T1000 (cell line): ENCODE results near the gene ALPK1.
"Not testable (repeated sequence)": the region's sequence is repeated elsewhere in the genome, so short reads cannot be mapped to it uniquely, and the experiment has no call there.

Experiments
- DNase-seq: peaks from one replicate; lab custom pipeline; 2025; ENCODE audit warnings: mixed read lengths; lab: John Stamatoyannopoulos, UW

ALPK1 gene

DNA sequence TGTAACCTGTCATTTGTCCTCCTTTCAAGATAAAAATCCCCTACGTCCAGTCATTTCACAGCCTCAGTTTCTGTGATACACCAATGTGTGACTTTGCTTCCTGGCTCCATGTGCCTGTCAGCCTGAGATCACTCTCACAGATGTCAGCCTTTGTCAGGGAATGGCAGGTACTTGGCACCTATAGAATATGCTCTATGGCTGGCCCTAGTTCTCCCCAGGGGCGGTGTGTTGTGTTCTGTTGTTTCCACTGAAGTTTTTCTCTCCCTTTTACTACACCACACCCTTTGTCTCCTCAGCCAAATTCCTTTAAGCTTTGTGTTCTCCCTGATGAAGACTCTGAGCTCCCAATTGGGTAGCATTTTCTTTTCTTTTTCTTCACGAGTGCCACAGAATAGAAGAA is 81.7 kb downstream of the ALPK1 start:
- DNase-seq: no peak

DNA sequence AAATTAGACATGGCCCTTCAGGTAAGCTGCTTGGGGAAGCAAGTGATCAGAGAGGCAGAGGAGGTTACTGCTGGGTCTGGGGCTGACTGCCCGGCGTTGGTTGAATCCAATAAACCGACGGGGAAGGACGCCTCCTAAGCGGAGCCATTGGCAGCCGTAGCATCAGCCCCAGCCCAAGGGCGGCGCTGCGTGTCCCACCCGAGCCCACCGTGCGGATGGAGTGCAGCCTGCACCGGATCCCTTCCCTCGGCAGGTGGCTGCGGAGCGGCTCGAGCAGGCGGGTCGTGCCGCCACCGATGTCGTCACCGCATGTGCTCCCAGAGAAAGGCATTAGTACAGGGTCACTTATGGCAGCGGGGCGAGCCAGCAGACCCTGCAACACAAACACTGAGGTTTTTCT is 82.1 kb downstream of the ALPK1 start:
- no peak for DNase-seq

DNA sequence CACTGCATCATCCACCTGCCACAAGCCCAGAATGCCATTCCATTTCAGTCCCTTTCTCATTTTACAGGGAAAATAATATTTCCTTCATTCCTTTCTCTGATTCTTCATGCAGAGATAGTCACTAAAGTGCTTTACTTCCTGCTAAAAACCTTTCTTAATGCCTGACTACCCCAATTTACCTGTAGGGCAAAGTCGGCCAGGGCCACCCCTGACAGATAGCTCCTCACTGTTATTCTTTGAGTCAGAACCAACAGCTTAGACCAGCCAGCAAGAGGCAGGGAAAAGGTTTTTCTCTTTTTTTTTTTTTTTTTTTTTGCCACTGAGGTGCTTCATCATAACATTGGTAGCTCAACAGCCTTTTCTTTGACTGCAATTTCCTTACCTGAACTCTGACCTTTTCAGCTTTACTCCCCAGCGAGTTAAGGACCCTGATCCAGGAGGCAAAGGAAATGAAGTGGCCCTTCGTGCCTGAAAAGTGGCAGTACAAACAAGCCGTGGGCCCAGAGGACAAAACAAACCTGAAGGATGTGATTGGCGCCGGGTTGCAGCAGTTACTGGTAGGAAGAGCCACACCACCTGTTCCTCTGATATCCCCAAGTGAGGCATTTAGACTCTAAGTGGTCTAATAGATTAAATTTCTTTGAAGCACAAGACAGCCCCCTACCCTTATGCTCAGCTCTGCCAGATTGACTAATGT is 85.0 kb downstream of the ALPK1 start:
- no peak for DNase-seq

DNA sequence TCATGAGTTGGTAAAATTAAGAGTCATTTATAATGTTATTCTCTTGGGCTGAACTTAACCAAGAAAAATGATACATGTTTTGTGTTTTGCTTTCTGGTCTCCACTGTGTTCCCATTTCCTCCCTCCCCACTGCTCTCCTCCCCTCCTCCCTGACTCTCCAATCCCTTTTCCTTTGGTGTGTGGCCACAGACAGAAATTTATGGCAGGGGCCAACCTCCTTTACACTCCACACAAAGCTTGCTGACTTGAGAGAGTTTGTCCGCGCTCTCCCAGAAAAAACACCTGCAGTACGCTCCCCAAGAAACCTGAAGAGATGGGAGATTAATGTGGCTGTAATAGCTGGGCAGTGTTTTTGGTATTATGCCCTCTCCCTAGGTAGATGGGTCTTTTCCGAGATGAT is 88.9 kb downstream of the ALPK1 start:
- no peak for DNase-seq

DNA sequence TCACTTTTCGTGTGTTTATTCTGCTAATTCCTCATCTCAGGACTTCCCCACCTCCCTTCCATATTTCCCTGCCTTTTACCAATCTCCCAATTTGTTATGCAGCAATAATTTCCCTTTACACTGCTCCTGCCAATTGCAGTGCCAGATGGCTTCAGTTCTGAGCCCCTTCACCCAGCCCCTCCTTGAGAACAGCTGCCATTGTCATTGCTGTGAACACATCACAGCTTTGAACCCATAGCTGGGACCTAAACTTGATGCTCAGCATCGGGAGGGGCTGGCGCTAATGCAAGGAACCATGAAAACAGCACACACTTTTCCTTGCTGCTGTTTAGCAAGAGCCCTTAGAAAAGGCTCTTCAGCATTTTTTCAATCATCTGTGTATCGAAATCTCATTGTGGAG is 104.9 kb downstream of the ALPK1 start:
- DNase-seq: no peak

DNA sequence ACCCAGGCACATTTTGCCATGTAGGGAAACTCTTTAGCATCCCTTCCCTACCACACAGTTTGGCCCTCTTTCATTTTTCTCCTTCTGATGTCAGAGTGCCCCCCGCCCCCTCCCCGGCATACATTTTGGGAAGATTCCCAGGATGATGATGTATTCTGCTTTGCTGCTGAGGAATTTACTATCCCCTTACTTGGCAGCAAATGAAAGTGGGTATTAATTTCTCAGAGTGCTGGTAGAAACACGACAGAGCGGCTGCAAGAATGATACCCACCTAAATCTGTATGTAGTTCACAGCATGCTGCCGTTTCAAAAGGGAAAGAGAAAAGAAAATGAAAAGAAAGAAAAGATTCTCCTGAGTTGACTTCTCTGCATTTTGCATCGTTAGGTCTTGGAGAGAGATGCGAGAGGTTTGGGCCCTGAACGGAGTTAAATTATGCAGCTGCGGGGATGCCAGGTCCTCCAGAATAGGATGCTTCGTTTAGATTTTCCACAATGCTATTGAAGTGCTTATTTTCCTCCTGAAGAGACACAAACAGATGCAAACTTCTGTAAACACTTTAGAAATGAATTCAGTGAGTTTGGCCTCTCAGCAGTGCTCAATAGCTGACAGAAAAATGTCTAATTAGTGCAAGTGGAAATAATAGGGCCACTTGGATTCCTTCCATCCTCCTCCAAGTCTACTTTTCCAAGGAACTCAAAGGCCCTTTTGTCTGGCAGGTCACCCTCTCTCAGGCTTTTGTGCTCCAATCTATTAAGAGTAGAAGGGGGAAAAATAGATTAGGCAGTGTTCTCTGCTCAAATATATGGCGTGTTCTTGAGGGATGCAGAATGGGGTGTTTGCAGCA is 106.2 kb downstream of the ALPK1 start:
- no peak for DNase-seq

DNA sequence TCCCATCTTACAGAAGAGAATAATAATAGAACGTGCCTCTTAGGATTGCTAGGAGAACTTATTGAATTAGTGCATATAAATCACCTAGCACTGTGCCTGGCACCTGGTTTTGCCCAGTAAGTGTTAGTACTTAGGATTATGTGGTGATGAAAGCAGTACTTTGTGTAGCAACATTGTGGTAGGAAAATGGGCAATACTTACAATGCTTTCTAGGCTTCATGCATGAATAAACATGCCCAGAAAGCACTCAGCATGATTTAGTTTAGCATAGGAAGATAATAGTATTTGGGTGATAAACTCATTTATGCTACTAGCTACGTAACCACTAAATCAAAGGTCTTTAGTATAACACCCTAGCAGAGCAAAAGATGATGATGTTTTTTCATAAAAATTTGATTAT is 113.2 kb downstream of the ALPK1 start:
- DNase-seq: no peak

DNA sequence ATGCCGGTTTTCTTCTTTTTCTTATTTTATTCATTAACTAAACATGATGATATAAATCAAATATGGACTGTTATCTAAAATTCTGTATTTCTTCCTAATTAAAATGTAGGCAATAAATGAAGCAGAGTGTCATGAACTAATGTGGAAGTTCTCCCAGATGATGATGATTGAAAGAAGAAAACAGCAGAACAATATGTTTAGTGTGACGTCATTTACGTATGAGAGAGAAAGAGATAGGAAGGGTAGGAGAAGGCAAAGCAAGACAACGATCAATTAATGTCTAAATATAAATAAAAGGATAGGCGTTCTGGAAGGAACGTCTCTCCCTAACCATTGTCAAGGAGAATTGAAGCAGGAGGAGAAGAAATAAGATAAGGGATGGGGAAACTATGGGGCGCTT is 113.6 kb downstream of the ALPK1 start:
- no peak for DNase-seq

DNA sequence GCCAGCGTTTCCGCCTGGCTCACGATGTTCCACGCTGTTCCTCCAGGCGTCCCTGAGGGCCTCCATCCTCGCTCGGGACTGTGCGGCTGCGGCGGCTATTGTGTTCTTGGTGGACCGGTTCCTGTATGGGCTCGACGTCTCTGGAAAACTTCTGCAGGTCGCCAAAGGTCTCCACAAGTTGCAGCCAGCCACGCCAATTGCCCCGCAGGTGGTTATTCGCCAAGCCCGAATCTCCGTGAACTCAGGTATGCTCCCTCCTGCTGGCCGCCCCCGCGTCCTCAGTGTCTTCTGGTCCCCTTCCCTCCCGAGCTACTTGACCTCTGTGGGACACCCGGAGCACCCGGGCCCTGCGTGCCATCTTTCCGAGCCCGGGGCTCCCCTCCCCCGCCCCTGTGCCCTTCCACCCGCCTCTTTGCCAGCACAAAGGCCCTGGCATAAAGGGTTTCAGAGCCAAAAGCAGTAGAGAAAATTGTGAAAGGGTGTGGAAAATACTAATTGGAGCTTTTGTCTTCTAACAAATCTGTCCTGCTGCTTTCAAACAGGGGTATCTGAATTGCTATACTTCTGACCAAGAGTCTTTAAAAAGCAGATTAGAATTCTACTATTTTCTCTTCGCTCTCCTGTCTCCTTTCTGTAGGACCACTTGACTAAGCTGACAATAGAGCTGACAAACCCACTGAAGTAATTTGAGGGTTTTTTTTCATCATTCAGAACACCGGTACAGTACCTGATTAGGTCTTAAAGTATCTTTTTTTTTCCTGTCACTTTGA is 114.8 kb downstream of the ALPK1 start:
- no peak for DNase-seq

DNA sequence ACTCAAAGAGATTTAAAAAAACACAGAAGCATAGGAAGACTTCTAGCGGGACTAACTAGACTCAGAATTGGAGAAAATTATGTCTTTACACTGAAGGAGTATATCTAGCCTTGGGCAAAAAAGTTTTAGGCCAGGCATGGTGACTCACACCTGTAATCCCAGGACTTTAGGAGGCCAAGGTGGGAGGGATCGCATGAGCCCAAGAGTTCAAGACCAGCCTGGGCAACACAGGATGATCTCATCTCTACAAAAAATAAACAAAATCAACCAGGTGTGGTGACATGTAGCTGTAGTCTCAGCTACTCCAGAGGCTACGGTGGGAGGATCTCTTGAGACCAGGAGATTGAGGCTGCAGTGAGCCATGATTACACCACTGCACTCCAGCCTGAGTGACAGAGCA is 119.3 kb downstream of the ALPK1 start:
- DNase-seq: no peak

DNA sequence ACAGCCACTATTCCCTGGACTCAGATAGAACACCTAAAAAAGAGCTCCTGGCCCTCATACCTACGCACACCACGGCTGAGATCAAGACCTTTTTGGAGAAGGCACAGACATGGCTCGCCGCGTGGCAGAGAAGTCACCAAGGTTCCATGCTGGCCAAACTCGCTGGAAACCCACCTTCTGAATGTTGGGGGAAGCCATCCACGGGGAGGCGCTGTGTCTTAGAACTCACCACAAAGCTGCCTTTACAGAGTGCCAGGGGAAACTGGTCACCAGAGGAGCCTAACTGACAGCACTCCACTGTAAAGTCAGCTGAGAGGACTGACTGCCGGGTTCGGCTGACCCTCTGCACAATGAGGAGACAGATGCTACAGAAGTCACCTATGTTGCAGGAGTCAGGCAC is 120.9 kb downstream of the ALPK1 start:
- DNase-seq: no peak

DNA sequence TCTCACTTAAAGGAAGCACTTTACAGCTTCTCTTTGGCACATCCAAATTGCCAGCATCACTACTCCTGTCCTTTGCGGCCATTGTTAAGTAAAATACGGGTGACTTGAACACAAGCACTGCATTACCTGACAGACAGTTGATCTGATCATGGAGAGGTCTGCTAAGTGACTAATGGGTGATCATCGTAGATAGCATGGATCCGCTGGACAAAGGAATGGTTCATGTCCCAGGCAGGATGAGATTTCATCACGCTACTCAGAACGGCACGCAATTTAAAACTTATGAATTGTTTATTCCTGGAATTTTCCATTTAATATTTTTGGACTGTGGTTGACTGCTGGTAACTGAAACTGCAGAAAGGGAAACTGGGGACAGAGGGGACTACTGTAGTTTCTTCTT is 124.7 kb downstream of the ALPK1 start:
- DNase-seq: no peak

DNA sequence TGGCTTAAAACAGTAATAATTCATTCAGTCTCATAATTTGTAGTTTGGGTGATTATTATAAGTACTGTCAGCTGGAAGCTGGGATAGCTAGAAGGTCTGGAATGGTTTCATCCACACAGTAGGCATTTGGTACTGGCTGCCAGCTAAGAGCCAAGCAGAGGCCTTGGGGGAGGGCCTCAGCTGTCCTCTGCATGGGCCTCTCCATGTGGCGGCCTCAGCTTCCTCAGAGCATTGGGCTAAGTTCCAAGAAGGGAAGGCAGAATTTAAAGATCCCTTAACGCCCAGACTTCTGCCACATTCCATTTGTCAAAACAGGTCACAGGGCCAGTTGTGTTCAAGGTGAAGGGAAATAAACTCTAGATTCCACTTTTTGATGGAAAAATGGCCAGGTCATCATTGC is 125.5 kb downstream of the ALPK1 start:
- DNase-seq: no peak

DNA sequence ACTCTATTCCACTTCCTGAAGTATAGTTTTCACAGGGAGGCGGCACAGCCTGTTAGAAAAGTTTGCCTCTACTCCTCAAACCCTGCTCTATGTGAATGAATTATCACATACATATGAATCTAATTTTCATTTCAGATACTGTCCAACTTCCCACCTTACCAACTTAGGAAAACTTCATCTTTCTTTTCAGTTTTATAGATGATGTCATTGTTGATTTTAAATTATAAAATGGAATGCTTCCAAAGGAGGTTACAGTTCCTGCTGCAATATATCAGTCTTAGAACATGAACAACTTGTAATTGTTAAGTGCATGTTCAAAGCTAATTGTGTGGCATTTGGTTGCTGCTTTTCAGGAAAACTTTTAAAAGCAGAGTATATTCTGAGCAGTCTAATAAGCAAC is 126.4 kb downstream of the ALPK1 start:
- DNase-seq: no peak

DNA sequence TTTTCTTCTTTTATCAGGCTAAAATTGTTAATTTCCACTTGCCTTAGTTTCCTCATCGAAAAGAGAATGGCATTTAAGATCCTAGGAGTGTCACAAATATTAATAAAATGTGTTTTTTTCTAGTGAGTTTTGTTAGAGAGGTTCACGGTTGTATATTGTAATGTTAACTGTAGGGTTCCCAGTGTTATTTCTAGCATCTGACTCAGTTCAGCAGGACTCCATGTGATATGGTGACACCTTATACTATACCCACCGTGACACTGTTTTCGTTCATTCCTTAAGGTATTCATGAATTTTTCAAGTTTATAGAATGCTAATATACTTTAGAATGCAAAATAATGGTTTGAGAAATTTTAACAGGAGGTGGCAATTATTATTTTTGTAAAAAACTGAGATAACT is 128.7 kb downstream of the ALPK1 start:
- DNase-seq: no peak

DNA sequence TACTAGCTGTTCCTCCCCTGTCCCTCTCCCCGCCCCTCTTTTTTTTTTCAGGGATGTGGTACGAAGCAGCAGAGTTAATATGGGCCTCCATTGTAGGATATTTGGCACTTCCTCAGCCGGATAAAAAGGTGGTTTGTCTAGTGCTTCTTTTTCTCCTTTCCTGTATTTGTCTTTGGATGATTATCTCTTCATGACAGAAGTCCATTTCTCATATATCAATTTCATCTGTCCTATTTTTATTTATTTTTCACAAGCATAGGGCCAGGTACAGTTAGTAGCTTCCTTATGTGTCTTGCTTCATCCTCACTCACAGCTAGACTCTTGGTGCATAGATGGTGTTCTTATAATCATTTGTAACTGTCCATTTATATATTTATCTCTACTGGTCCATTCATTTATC is 129.2 kb downstream of the ALPK1 start:
- DNase-seq: no peak

DNA sequence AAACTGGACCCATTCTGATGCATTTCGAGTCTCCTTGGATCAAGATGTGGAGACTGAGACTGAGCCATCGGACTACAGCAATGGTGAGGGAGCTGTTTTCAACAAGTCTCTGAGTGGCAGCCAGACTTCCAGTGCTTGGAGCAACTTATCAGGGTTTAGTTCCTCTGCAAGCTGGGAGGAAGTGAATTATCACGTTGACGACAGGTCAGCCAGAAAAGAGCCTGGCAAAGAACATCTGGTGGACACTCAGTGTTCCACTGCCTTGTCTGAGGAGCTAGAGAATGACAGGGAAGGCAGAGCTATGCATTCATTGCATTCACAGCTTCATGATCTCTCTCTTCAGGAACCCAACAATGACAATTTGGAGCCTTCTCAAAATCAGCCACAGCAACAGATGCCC is 134.0 kb downstream of the ALPK1 start:
- no peak for DNase-seq

DNA sequence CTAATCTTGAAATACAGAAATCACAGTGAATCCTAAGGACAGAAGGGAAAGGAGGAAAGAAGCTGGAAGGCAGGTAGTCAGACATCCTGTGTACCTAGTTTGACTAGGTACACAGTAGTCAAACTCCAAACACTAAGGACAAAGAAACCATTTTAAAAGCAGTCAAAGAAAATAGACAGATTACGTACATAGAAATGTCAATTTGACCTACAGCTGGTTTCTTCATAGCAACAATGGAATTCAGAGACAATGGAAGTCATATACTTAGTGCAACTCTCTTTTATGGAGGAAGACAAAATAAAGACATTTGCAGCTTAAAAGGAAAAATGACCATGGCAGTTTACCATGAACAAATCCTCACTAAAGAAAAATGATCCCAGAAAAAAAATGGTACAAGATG is 139.8 kb downstream of the ALPK1 start:
- DNase-seq: no peak

DNA sequence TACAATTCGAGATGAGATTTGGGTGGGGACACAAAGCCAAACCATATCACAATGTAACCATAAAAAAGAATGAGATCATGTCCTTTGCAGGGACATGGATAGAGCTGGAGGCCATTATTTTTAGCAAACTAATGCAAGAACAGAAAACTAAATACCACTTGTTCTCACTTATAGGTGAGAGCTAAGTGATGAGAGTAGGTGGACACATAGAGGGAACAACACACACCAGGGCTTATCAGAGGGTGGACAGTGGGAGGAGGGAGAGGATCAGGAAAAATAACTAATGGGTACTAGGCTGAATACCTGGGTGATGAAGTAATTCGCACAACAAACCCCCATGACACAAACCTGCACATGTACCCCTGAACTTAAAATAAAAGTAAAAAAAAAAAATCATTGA is 145.1 kb downstream of the ALPK1 start:
- DNase-seq: not testable (repeated sequence)

DNA sequence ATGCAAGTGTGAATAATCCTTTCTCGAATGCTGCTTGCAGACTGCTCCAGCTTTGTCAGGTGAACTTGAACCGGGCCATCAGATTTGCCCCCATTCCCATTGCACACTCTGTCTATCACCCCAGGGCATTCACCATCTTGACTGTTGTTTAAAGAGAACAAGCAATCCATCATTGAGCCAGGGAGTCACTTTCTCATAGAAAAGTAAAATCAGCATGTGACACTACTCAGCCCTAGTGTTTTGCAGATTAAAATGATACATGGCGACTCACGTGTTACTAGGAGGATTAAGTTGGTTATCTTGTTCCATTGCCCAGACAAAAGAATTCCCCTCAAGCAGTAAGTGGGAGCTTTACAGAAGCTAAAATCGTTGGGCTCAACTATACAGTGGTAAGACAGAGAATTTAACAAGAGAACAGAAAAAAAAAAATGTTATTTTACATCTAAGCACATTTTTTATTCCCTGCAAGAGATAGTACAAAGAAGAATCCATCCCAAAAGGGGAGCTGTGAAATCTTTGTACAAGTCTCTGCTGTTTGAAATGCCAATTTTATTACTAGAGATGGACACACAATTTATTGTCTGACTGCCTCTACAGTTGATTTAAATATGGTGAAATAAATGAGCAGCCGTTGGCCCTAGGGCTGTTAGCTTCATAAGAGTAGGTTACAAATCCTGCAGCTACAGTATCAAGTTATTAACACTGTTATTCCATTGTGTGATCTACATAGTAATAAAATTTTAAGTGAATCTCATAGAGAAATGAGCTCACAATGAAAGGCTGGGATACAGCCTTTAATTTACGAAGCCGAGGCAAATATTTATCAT is 151.3 kb downstream of the ALPK1 start:
- DNase-seq: no peak

DNA sequence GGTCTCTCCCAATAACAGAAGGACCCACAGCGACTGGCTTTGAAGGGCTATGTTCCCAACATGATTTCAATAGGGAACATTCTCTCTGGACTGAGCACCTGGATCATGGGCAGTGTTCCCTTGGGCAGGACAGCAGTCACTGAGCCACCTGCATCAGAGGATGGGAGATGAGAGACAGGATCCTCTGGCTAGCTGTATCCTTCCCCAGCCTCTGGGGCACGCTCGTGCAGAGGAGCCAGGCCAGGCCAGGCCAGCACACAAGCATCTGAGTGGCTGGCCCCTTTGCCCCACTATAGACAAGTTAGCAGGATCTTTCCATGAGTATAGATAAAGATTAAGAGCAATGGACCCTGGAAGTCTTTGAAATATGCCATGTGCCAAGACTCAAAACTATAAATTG is 152.5 kb downstream of the ALPK1 start:
- DNase-seq: no peak

DNA sequence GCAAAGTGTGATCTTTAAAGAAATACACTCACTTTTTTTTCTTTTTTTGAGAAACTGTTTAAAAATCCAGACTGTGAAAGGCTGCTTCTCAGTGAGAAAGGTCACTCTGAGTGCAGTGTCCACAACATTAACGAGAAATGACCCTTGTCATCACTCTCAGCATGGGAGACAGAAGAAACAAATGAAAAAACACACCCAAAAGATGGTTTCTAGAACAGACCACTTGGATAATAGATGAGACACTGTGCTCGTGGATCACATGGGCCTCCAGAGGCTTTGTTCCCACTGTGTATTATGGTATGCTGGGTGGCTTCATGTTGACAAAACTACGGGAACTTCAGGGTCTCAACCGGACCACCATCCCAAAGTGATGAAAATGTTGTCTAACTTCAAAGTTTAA is 153.9 kb downstream of the ALPK1 start:
- no peak for DNase-seq
